IMR-90 (cell line): Measurements from ENCODE around the gene ANO10. TPM values are rescaled to one million over a fixed set of nuclear protein-coding genes. Genes with fewer than 3 reads are reported as not detected.
A peak's percentile ranks its signal among the peaks of the same experiment; 100 is the strongest.

Source experiments
- ATAC-seq: fragments of 200-7000 bp; cut with Tn5 transposase; 2 replicates; pipeline ENCODE4 v1.9.1; 2020; ENCODE audit warnings: low read depth, mild to moderate bottlenecking, moderate library complexity
- BruUV-seq: library from RNA; stranded (reverse); fragments of 400-500 nt; replicated peaks from 2 replicates; lab custom pipeline; 2021; lab: Mats Ljungman, UMichigan
- CTCF ChIA-PET: fragments of 300-600 bp; formaldehyde crosslinking; extraction: SDS; loops from one replicate; lab custom pipeline; 2021; ENCODE audit warnings: antibody characterized with exemption; lab: Yijun Ruan, JAX
- POLR2A ChIA-PET: fragments of 300-600 bp; sonication (Branson Sonifier 250); formaldehyde crosslinking; loops from one replicate; lab custom pipeline; 2022; ENCODE audit warnings: antibody characterized with exemption; ENCODE audit not compliant: unreplicated experiment; lab: Charles Lee
- DNase-seq: peaks from one replicate; pipeline ENCODE4 v3.0.0; 2013
- H2AFZ ChIP-seq: replicated peaks from 2 replicates; pipeline ENCODE3; 2013; ENCODE audit warnings: low read length, mild to moderate bottlenecking; ENCODE audit not compliant: poor library complexity
- H2AK5ac ChIP-seq: 2 replicates; pipeline ENCODE4 v1.6.1; 2013; ENCODE audit warnings: low read depth, low read length, inconsistent platforms
- H2AK9ac ChIP-seq: replicated peaks from 2 replicates; pipeline ENCODE3; 2013; ENCODE audit warnings: mild to moderate bottlenecking, low read depth, low read length, moderate library complexity; ENCODE audit not compliant: poor library complexity
- H2BK120ac ChIP-seq: 2 replicates; pipeline ENCODE4 v1.6.1; 2013; ENCODE audit warnings: low read depth, low read length, inconsistent platforms
- H2BK15ac ChIP-seq: 3 replicates; pipeline ENCODE4 v1.6.1; 2013; ENCODE audit warnings: low read depth, low read length, inconsistent platforms
- H2BK20ac ChIP-seq: 2 replicates; pipeline ENCODE4 v1.6.1; 2013; ENCODE audit warnings: low read depth, mild to moderate bottlenecking, inconsistent platforms, low read length, moderate library complexity
- H2BK5ac ChIP-seq: 2 replicates; pipeline ENCODE4 v1.6.1; 2013; ENCODE audit warnings: mild to moderate bottlenecking, low read depth, low read length, inconsistent platforms; ENCODE audit not compliant: poor library complexity, severe bottlenecking
- H3K14ac ChIP-seq: replicated peaks from 2 replicates; pipeline ENCODE4 v1.6.1; 2013; ENCODE audit warnings: low read depth, low read length, inconsistent platforms
- H3K18ac ChIP-seq: 2 replicates; pipeline ENCODE4 v1.6.1; 2013; ENCODE audit warnings: low read depth, low read length, control low read depth
- H3K23ac ChIP-seq: 2 replicates; pipeline ENCODE4 v1.6.1; 2013; ENCODE audit warnings: low read depth, low read length, inconsistent platforms
- H3K27ac ChIP-seq: 2 replicates; pipeline ENCODE4 v1.5.1; 2013; ENCODE audit warnings: mild to moderate bottlenecking, control low read depth, low read length; ENCODE audit not compliant: insufficient read depth
- H3K27me3 ChIP-seq: 2 replicates; pipeline ENCODE4 v1.6.1; 2013; ENCODE audit warnings: low read length; ENCODE audit not compliant: control insufficient read depth, insufficient read depth
- H3K36me3 ChIP-seq: 2 replicates; pipeline ENCODE4 v1.6.1; 2013; ENCODE audit warnings: low read length, mixed read lengths; ENCODE audit not compliant: control insufficient read depth, insufficient read depth
- H3K4ac ChIP-seq: 2 replicates; pipeline ENCODE4 v1.6.1; 2013; ENCODE audit warnings: low read depth, low read length, inconsistent platforms
- H3K4me1 ChIP-seq: 2 replicates; pipeline ENCODE4 v1.6.1; 2013; ENCODE audit warnings: low read length, mixed read lengths; ENCODE audit not compliant: control insufficient read depth, insufficient read depth
- H3K4me2 ChIP-seq: 2 replicates; pipeline ENCODE4 v1.6.1; 2013; ENCODE audit warnings: low read depth, mild to moderate bottlenecking, control low read depth, low read length, moderate library complexity
- H3K4me3 ChIP-seq: 2 replicates; pipeline ENCODE4 v1.5.1; 2013; ENCODE audit warnings: low read depth, mild to moderate bottlenecking, control low read depth, low read length, moderate library complexity; ENCODE audit not compliant: insufficient read depth
- H3K56ac ChIP-seq: 2 replicates; pipeline ENCODE4 v1.6.1; 2013; ENCODE audit warnings: low read length, inconsistent platforms; ENCODE audit not compliant: insufficient read depth; ENCODE audit errors: extremely low read depth
- H3K79me1 ChIP-seq, 2 experiments: 2 replicates each; pipeline ENCODE4 v1.6.1; 2013; ENCODE audit warnings: low read length in 2 of 2, inconsistent platforms in 1 of 2, low read depth in 1 of 2
- H3K9ac ChIP-seq: 2 replicates; pipeline ENCODE4 v1.6.1; 2013; ENCODE audit warnings: low read depth, low read length, control low read depth
- H3K9me1 ChIP-seq: 2 replicates; pipeline ENCODE4 v1.6.1; 2013; ENCODE audit warnings: low read length, inconsistent platforms; ENCODE audit not compliant: insufficient read depth
- H3K9me3 ChIP-seq: 2 replicates; pipeline ENCODE4 v1.6.1; 2013; ENCODE audit warnings: low read length; ENCODE audit not compliant: control insufficient read depth, insufficient read depth
- H4K20me1 ChIP-seq: 2 replicates; pipeline ENCODE4 v1.6.1; 2013; ENCODE audit warnings: low read length, inconsistent platforms; ENCODE audit not compliant: insufficient read depth
- H4K5ac ChIP-seq: 2 replicates; pipeline ENCODE4 v1.6.1; 2013; ENCODE audit warnings: mild to moderate bottlenecking, low read depth, low read length, control low read depth
- H4K8ac ChIP-seq, 2 experiments: 2 replicates each; pipeline ENCODE4 v1.6.1; 2013; ENCODE audit warnings: low read depth in 2 of 2, low read length in 2 of 2, control low read depth in 1 of 2, inconsistent platforms in 1 of 2
- H4K91ac ChIP-seq: 2 replicates; pipeline ENCODE4 v1.6.1; 2013; ENCODE audit warnings: low read depth, low read length, inconsistent platforms; ENCODE audit not compliant: insufficient read depth
- BHLHE40 ChIP-seq: fragments of 150-350 bp; IDR thresholded peaks from 2 replicates; pipeline ENCODE4 v1.6.1; 2016; ENCODE audit warnings: mild to moderate bottlenecking, low read depth, low read length
- MAFK ChIP-seq: IDR thresholded peaks from 2 replicates; pipeline ENCODE4 v1.6.1; 2012; ENCODE audit warnings: low read depth, low read length, improper control_type of control experiment
- RAD21 ChIP-seq: IDR thresholded peaks from 2 replicates; pipeline ENCODE4 v1.6.1; 2012; ENCODE audit warnings: low read length, improper control_type of control experiment
- SMC3 ChIP-seq: fragments of 150-350 bp; IDR thresholded peaks from 2 replicates; pipeline ENCODE4 v1.6.1; 2016; ENCODE audit warnings: low read depth, mild to moderate bottlenecking, antibody characterized with exemption, low read length, moderate library complexity
- WGBS, 2 experiments: methylation state at CpG; one replicate each; pipeline versions ENCODE4 v1.1.5 to v1.1.7; 2013; ENCODE audit warnings: missing lambda C conversion rate in 2 of 2; ENCODE audit not compliant: insufficient read length in 1 of 2; ENCODE audit errors: extremely low coverage in 2 of 2; 5-methylcytosine and 5-hydroxymethylcytosine counted together
- dilution Hi-C: fragments of 300-500 bp; cut with HindIII; formaldehyde crosslinking; loops from one replicate; pipeline ENCODE4 v1.14.3; 2018; ENCODE audit warnings: low sequenced_read_pairs; ENCODE audit not compliant: unreplicated experiment
- in situ Hi-C: fragments of 300-500 bp; cut with MboI; formaldehyde crosslinking; loops from 3 replicates; pipeline ENCODE4 v1.14.3; 2019; ENCODE audit warnings: low sequenced_read_pairs, inconsistent platforms, mixed read lengths
- intact Hi-C: fragments of 100-400 bp; cut with micrococcal nuclease; formaldehyde crosslinking; loops from 2 replicates; pipeline ENCODE4 v1.10.0; 2022
- polyA plus RNA-seq, 3 experiments: library from polyadenylated mRNA; depleted of rRNA; stranded (reverse); fragments of >200 nt; gene quantifications; 2 replicates each; pipeline ENCODE4 v1.2.3, GENCODE V29; 2012; ENCODE audit warnings: low replicate concordance in 1 of 3
- total RNA-seq: library from RNA; depleted of rRNA; stranded (reverse); fragments of >200 nt; gene quantifications from 2 replicates; pipeline ENCODE4 v1.2.3, GENCODE V29; 2012

ANO10 gene
- total and polyA plus RNA-seq, 2 of the 4 experiments (the other 2 are of a cell fraction) = 28.5 to 41.6 TPM

- peaks cover 11% of the 10 kb centered on the region for H3K36me3 ChIP-seq
- H2BK5ac ChIP-seq = no peak overlapping the region
- no peaks in the 10 kb centered on the region for H3K9me3 ChIP-seq
- H3K9ac ChIP-seq = no peak overlapping the region
- no TSS peak for BruUV-seq
- H3K4me2 ChIP-seq = no peak overlapping the region
- H2AK9ac ChIP-seq = no peak overlapping the region
- H3K14ac ChIP-seq = no peak overlapping the region
- no peaks in the 10 kb centered on the region for H3K27me3 ChIP-seq
- H4K8ac ChIP-seq = no peak overlapping the region
- no peak overlapping the region for H4K5ac ChIP-seq
- H4K91ac ChIP-seq = no peak overlapping the region
- H3K4ac ChIP-seq = peak overlapping the region; percentile 26; the same call in 1 of the 2 replicates
- H2BK15ac ChIP-seq = no peak overlapping the region
- POLR2A ChIA-PET = no interaction called here
- dilution Hi-C loops = no loop called here
- H3K79me1 ChIP-seq = peaks cover 4 to 24% of the 10 kb centered on the region in 2 experiments; a peak in 2 of 4 replicates
- CTCF ChIA-PET = no interaction called here
- in situ Hi-C loops = no loop called here
- H3K4me3 ChIP-seq = no peak overlapping the region
- no peaks in the 10 kb centered on the region for H4K20me1 ChIP-seq
- H3K23ac ChIP-seq = no peak overlapping the region
- no CpG with 5 or more reads among the region's 2 CpGs for WGBS, 2 experiments
- H2BK120ac ChIP-seq = no peak overlapping the region
- intact Hi-C loops = no loop called here
- ATAC-seq = no peak
- no peak overlapping the region for H2AK5ac ChIP-seq
- no peak overlapping the region for H3K18ac ChIP-seq
- peaks cover 7% of the 10 kb centered on the region for H3K4me1 ChIP-seq
- H3K56ac ChIP-seq = no peak overlapping the region
- peak; percentile 52 for DNase-seq
- TF ChIP-seq BHLHE40 = no peak
- TF ChIP-seq MAFK = no peak
- TF ChIP-seq RAD21 = no peak
- TF ChIP-seq SMC3 = no peak
- H2AFZ ChIP-seq = no peak overlapping the region
- no peak overlapping the region for H3K27ac ChIP-seq
- H3K9me1 ChIP-seq = peaks cover 15% of the 10 kb centered on the region
- no peak overlapping the region for H2BK20ac ChIP-seq
These were observed 40.5 kb downstream of the ANO10 start for GRCh38 chr3:43581343-43581742.
